GM21737 (cell line): Measurements from ENCODE around the gene DUSP5.
A peak's percentile ranks its signal among the peaks of the same experiment; 100 is the strongest.

Source experiments
- ATAC-seq: cut with Tn5 transposase; IDR thresholded peaks from one replicate; pipeline ENCODE4 v1.9.1; 2021; ENCODE audit warnings: mild to moderate bottlenecking, moderate library complexity; ENCODE audit not compliant: unreplicated experiment

DUSP5 gene

DNA sequence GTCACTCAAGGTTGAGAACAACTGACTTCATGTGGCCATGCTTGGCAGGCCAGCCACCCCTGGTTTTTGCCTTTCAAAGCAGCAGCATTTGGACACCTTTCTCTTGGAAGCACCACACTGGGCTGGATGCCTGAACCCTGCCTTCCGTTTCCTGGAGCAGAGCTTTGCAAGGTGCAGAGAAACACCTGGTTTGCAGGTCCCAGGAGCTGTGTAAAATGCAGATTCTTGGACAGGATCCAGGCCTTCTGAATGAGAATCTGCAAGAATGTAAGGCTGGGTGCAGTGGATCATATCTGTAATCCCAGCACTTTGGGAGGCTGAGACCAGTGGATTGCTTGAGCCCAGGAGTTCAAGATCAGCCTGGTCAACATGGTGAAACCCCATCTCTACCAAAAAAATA lies 18.0 kb upstream of the DUSP5 start:
- no peak for ATAC-seq

DNA sequence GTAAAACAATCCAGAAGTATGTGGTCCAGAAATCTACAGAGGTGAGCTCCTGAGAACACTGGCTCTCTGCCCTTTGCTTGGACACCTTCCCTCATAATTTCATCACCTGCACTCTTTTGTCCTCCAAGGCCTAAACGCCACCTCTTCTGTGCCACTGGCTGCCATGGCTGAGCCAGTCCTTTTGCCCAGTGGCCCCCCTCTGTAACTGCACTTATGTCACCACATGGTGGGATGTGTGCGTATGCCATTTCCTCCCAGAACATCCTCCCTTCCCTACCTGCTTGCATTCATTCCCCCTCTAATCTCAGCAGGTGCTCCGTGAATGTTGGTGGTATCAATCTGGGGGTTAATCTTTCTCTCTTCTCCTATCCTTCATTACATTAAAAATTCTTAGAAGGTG lies 17.3 kb upstream of the DUSP5 start:
- ATAC-seq = no peak

DNA sequence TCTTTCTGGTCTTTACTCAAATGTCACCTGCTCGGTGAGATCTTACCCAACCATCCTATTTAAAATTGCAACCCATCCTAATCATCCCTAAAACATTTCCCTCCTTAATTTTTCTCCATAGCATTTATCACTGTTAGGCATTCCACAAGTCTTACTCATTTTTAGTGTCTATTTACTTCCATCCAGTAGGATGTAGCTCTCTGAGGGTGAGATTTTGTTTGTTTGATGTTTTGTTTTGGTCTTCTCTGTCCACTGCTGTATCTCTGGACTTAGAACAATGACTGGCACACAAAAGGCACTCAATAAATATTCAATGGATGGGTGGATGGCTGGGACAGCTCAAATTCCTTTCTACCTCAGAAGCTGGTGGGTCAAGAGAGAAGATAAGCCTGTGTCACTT lies 15.8 kb upstream of the DUSP5 start:
- no peak for ATAC-seq

DNA sequence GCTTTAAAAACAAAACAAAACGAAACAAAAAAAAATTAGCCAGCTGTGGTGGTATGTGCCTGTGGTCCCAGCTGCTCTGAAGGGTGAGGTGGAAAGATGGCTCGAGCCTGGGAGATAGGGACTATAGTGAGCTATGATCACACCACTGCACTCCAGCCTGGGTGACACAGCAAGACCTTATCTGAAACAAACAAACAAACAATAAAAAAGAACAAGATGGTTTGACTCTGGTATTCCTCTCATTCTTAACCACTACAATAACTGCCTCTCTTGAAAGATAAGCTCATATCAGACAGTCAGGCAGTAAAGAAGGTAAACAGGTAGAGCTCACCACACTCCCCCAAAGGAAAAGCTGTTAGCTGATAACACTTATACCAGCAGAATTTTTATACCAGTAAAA lies 14.1 kb upstream of the DUSP5 start:
- no peak for ATAC-seq

DNA sequence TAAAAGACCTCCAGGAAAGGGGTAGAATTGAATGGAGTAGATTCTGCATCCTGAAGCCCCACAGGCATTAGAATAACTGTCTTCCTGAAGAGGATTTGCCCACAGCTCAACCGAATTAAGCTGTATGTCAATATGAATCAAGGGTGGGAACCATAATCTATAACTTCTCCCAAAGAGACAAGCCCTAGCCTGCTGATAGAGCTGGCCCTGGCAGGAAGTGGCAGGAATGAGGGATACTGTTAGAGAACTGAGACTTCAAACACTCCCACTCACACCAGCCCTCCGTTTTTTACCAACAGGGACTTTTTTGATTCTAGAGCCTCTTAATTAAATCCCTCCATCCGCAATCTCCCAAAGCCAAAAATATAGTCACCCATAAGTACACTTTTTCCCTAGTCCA lies 12.2 kb upstream of the DUSP5 start:
- no peak for ATAC-seq

DNA sequence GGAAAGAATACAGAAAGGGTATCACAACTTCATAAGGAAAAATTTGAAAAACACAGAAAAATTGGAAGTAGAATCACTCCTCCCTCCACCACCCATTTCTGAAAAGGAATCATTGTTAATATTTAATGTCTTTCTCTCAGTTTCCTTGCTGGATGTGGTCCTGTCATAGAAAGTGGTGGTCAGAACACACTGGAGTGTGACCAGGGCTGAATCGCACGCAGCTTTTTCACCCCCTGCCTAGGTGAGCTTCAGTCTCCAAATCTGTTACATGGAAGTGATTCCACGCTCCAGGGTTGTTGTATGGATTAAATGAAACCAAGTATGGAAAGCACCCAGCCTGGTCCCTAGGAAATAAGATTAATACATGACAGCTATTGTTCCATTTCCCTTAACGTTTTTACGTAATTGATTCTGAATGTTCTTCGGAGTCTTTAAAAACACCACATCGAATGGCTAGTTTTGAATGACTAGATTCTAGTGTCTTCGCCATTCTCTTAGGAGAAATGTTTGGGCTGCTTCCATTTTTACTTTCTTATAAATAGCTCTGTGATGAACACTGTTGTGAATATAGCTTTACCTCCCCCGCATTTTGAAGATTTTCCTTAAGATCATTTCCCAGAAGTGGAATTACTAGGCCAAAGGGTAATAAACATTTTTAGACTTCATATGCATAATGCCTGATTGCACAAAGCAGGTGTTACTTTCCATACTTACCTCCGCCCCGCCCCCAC lies 10.9 kb upstream of the DUSP5 start:
- ATAC-seq = no peak

DNA sequence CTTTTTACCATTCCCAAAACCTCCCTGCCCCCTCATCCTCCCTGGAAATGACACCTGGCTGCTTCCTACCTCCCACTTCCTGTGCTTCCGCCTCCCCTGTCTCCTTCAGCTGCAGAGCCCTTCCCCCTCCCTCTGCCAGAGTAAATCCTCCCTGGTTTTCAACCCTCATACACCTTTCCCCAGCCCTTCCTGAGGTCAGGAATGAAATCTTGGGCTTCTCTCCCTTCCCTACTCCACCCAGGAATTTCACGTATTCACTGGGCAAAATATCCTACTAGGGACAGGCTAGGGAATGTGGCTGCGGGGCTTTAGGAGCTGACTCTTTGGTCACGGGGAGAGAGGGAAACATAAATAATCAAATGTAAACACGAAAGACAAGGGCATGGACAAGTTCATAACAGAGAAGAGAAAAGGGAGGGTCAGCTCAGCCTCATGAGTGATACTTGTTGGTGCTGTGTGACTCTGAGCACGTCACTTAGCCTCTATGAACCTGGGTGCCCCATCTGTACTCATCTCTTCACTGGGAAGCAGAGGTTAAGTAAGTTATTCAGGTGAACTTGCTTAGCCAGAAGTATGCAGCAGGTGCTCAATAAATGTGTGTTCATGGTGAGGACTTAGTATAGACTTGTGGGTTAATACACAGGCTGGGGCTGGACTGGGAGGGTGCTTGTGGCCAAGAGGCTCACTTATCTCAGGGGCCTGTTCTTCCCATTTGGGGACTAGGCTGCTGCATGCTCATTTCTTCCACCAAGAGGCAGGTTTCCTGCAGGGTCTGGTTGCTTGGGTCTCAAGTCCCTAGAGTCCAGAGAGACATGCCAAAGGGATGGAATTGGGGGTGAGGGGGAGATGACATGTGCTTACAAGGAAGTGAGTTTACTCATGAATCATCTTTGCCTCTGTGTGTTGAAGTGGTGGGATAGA lies 10.0 kb upstream of the DUSP5 start:
- no peak for ATAC-seq

DNA sequence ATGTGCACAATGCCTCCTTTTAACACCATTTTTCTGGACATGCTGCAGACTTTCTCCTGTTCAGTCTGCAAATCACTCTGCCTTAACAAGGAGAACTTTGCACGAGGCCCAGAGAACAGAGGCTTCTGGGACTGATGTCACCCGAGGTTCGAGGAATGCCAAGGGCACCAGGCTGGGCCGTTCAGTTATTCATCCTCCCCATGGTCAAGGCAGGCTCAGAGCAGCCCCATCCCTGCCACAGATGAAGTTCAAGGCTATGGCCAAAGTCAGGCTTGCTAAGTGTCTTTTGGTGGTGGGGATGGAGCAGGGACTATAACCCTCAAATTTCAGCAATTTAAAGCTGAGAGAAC lies 9.4 kb upstream of the DUSP5 start:
- no peak for ATAC-seq

DNA sequence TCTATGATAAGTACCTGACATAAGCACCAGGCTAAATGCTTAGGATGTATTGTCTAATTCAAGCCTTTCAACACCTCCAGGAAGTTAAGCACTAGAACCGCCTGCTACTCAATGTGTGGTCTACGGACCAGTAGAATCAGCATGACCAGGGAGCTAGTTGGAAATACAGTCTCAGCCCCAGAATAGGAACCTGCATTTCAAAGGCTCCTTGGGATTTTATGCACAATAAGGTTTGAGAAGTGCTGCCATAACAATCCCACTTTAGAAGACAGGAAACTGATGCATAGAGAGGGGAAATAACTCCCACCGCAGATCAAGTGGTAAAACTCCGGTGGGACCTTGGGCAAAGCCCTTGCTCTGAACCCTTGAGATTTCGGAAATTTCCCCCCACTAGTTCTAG lies 8.8 kb upstream of the DUSP5 start:
- ATAC-seq = no peak

DNA sequence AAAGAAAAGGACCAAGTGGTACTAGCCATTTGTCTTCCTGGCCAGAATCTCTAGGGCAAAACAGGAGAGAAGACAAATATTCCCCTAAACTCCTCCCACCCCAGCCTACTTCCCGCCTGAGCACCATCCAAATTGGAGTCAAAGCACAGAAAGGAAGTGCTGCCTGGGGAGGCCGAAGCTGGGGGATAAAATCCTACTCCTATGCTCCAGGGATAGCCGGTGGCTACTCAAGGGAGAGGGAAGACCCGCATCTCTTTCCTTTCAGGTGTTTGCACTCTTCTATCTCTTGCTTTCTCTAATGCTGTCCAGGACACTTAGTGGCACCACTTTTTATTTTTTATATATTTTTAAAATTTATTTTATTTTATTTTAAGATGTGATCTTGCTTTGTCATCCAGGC lies 7.1 kb upstream of the DUSP5 start:
- no peak for ATAC-seq

DNA sequence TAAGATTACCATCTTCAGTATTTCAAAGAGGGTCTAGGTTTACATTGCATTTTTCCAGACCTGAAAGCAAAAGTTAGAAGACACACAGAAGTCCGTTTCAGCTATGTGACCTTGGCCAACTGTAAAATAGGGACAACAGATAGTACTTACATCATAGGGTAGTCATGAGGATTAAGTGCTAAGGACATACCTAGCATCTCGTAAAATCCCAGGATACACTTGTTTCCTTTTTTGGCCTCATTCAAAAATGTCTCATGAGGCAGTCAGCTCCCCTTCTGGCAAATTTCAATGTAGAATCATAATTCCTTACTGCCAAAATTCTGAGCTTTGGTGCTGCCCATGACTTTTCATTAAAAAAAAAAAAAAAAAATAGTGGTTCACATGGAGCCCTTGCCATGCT lies 6.4 kb upstream of the DUSP5 start:
- no peak for ATAC-seq

DNA sequence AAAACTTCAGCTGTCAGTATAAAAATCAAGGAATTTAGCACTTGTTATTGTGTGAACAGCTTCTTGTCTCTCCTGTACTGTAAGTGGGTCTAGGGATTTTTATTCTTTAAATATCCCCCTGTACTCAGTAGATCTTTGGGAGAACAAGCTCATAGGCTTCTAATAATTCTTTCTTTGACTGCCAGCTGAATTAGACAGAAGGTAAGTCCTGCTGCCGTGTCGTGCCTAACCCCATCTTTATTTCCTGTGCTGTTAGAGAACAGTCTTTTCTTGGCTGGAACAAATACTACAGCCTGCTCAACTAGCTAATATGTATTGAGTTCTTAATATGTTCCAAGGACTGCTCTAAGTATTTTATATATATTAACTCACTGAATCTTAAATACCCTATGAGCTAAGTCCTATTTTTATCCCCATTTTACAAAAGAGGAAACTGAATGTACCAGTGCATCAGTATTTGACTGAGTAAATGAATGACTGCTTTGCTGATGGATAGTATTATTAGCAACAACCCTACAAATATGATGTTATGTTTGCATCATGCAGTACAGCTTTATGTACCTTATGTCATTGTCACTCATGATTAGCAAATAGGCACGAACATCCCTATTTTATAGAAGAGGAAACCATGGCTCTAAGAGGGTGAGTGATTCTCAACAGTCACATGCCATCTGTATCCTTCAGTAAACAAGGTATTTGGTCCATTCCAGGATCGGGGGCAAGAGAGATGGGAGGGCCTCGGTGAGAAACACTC lies 5.5 kb upstream of the DUSP5 start:
- ATAC-seq = peak; percentile 45

DNA sequence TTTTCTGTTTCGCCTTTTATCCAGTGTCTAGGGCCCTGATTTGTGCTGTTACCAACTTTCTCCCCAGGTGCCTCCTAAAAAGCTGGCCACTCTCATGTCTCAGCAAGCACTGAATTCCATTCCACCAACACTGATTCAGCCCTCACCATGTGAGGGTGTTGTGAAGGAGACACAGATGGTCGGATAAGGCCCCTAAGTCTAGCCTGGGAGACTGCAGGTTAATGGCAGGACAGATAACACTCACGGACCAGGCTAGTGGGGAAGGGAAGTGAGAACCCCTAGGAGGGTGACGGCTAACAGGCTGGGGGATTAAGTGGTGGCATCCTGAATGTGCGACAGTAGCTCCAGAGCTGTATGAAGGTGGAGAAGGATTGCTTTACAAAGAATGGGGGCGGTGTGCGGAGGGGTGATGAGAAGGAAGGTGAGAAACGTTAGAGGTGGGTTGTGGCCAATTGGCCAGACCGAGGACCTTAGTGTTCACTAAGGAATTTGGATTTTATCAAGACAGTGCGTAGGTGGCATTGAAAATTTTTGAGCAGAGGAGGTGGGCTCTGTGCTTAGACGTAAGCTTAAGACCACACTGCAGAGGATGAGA lies 3.8 kb upstream of the DUSP5 start:
- no peak for ATAC-seq

DNA sequence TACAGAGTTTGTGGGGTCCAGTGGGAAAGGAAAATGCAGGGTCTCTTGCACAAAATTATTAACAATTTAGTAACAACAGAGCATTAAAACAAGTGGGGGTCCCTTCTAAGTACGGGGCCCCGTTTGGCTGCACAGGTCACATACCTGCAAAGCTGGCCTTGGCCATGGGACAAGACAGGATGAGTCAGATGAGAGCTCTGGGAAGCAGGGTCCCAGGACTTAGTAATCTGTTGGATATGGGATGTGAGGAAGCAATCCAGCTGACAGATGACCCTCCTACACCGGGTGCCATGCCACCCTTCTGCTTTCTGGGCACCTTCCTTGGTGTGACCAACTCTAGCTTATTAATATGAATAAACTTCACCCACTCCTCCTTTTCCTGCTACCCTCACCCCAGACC lies 3.2 kb upstream of the DUSP5 start:
- ATAC-seq = no peak

DNA sequence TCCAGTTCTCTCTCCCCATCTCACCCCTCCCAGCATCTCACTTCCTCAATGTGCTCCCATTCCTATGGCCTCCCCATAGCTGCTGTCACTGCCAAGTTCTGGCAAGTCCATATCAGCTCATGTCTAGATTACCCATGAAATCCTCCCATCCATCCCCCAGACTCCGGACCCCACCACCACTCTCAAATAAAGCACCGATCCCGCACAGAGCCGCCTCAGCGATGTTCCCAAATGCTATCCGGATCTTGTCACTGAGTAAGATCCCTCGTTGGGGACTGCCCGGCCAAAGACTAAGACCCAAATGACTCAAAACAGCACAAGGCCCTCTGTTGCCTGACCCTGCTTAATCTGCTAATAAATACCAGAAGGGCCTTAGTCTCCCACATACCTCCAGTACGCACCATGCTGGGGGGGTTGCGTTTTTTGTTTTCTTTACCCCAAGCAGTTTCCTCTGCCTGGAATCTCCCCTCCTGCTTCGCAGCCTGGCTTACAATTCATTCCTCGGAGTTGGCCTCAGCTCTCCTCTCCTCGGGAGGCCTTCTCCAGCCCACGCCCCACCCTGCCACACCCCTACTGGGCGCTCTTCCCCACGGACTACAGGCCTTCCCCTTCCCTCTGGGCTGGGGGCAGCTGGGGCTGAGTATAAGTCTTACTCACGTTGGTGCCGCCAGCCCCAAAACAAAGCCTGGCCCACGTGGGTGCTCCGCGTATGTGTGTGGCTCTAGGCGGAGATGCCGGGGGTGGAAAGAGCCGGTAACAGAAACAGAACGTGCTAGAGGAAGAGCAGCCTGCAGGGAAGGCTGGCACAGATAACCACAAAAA lies 1.8 kb upstream of the DUSP5 start:
- ATAC-seq = no peak

DNA sequence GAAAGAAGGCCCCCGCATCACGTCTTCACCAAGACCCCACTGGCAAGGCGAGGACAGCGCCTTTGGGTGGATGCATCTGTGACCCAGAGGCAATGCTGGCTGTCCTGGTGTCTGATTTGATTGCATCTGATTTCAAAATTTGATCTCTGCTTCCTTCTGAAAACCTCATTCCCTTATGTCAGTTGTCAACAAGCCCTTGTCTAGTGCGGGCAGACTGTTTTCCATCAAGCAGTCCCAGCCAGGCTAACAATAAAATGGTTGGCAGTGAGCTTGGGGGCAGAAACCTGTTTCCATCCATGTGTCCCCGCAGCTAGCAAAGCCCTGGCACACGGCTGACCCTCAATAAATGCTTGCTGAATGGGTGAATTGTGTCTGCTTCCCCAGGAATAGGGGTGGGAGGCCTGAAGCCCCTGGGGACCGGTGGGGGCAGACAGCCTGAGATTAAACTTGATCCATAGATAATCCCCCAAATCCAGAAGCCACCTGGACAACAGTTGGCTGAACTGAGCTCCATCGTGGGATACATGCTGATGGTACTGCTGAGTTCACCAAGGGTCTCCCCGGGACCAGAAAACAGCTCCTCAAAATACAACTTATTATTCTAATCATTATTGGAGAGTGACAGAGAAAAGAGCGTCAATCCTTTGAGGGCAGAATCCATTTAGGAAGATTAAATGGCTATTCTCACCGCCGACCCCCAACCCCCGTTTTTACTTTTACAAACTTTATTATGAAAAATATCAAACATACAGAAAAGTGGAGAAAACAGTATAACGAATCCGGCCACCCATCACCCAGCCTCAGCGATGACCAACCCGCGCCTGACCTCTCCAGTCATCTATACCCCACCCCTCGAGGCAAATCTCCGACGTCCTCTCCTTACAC lies 912 bp upstream of the DUSP5 start:
- no peak for ATAC-seq

DNA sequence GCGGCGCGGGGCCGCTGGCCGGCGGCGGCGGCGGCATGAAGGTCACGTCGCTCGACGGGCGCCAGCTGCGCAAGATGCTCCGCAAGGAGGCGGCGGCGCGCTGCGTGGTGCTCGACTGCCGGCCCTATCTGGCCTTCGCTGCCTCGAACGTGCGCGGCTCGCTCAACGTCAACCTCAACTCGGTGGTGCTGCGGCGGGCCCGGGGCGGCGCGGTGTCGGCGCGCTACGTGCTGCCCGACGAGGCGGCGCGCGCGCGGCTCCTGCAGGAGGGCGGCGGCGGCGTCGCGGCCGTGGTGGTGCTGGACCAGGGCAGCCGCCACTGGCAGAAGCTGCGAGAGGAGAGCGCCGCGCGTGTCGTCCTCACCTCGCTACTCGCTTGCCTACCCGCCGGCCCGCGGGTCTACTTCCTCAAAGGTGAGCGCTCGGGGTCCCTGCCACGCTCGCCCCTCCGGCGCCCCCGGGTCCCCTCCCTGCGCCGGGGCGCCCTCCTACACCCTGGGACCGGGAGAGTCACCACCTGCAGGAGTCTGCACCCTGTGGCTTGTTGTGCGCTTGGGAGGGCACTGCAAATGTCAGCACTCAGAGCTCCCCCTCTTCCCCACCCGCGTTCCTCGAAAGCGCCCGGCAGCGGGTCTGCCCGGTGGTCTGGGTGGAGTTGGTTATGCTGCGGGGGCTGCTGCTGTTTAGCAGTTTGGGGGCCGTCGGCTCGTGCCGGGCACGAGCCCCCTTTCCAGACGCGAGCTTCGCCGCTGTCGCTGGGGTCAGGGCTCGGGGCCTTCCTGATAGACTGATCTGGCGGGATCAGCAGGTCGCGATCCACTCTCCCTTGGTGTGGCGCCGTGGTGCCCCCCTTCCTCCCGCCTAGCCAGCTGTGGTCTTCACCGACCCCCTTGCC lies 627 bp downstream of the DUSP5 start:
- peak; percentile 11 for ATAC-seq

DNA sequence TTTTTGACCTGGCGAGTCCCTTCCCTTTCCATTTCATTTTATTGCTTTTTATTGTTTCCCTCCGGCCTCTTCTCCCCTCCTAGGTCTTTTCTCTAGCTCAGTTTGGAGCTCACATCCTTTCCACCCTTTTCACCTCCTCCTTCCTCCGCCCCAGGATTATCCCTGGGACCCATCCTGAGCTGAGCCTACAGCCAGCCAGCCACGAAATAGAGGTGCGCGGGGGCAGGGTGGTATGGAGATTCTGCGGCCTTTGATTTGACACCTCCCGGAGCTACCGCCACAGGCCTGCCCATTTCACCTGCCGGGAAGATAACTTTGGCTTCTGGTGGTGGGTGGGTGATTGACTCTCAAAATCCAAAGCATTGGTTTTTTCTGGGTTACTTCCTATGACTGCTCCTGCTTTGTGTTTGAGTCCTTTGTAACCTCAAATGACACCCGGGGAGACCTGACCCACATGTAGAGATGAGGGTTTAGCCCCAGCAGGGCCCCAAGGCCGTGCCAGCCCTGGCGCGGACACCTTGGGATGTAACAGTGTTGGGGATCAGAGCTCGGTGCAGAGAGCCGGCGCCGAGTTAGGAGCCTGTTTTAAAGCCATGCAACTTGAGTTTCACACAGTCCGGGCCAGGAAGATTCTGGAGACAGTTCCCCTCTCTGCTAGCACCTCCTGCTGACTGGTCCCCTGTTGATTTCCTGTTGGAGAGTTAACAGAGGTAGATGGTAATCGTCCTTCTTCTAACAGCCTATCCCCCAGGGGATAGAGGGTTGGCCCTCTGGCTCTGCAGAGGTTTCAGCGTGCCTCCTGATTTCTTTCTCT lies 1.5 kb downstream of the DUSP5 start:
- ATAC-seq = peak; percentile 18
